ENCODE data around the gene SERAC1.

Gene SERAC1

DNA sequence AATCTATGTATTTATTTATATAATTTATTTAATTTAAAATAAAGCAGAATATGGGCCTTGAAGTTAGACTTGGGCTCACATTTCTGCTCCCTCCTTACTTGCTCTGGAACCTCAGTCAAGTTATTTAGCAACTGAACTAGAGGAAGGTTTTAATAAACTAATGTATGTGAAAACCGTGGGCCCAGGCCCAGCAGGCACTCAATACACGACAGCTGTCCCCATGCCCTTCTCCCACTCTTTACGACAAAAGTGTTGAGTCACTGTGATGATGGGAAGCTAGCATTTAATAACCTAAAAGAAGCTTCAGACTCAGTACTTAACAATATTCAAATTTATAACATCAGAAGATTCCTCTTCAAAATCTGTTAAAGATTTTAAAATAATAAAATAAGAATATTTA lies 46.7 kb downstream of the SERAC1 start:
- DNase-seq (ENCODE audit: low read depth) = no peak
- TF ChIP-seq, protein P1, sequence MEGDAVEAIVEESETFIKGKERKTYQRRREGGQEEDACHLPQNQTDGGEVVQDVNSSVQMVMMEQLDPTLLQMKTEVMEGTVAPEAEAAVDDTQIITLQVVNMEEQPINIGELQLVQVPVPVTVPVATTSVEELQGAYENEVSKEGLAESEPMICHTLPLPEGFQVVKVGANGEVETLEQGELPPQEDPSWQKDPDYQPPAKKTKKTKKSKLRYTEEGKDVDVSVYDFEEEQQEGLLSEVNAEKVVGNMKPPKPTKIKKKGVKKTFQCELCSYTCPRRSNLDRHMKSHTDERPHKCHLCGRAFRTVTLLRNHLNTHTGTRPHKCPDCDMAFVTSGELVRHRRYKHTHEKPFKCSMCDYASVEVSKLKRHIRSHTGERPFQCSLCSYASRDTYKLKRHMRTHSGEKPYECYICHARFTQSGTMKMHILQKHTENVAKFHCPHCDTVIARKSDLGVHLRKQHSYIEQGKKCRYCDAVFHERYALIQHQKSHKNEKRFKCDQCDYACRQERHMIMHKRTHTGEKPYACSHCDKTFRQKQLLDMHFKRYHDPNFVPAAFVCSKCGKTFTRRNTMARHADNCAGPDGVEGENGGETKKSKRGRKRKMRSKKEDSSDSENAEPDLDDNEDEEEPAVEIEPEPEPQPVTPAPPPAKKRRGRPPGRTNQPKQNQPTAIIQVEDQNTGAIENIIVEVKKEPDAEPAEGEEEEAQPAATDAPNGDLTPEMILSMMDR (conservative IDR thresholded peaks at IDR 0.05; ENCODE audit: low read length) = no peak

DNA sequence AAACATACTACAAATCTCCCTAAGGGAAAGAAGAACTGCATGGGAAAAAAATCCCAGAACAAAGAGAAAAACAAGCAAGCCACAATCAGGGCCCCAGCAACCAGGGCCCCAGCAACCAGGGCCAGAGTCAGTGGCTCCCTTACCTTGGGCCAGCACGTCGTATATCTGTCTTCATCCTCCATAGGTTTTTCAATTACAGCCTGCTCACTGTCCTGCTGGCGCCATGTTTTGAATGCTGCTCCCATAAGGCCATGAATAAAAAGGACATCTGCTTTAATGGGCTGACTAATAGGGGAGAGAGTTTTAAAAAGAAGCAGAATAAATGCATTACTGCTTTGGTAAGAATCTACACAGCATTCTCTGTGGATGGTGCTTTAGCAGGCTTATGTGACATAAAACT lies 49.2 kb downstream of the SERAC1 start:
- TF ChIP-seq, protein P1 (conservative IDR thresholded peaks at IDR 0.05; ENCODE audit: low read length) = no peak
- no peak for DNase-seq (ENCODE audit: low read depth)
- H3K4me3 ChIP-seq (ENCODE audit: low read length) = no peak overlapping the region

More for the DNA sequence above, 46.7 kb downstream of the SERAC1 start:
- no peak overlapping the region for H3K4me3 ChIP-seq (ENCODE audit: low read length)

DNA sequence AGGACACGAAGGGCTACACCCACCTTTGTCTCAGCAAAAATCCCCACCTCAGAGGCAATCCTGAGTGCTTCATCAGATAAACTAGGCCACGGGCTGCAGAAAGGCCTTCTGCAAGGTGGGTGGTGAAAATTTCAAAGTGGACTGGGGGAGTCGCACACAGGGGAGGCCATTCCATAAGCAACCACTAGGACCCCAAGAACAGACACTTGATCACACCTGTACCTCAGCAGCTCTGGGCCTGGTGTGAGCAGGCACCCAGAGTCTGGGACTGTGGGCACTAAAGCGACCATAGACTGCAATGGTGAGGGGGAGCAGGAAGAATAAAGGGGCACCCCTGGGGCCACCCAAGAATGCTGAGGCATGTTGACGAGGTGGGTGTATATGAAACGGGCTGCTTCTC lies 52.6 kb downstream of the SERAC1 start:
- TF ChIP-seq, protein P1 (conservative IDR thresholded peaks at IDR 0.05; ENCODE audit: low read length) = no peak
- DNase-seq (ENCODE audit: low read depth) = no peak
- no peak overlapping the region for H3K4me3 ChIP-seq (ENCODE audit: low read length)

DNA sequence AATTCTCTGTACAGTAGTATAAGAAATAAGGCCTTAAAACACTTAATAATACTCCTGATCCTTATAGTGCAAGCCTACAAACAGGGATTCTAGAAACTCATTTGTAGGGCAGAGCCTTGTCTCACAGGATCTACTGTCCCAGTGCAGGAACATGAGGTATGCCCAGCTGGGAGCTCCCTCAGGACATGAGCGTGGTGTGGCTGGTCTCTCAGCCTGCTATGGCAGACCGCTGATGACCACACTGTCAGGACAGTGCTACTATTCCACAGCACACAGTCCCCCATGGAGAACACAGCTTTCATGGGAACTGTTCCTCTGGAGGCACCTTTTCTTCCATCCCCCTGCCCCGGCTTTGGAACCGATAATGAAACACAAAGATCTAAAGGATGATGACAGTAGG lies 53.0 kb downstream of the SERAC1 start:
- TF ChIP-seq, protein P1 (conservative IDR thresholded peaks at IDR 0.05; ENCODE audit: low read length) = no peak
- no peak overlapping the region for H3K4me3 ChIP-seq (ENCODE audit: low read length)
- DNase-seq (ENCODE audit: low read depth) = no peak

DNA sequence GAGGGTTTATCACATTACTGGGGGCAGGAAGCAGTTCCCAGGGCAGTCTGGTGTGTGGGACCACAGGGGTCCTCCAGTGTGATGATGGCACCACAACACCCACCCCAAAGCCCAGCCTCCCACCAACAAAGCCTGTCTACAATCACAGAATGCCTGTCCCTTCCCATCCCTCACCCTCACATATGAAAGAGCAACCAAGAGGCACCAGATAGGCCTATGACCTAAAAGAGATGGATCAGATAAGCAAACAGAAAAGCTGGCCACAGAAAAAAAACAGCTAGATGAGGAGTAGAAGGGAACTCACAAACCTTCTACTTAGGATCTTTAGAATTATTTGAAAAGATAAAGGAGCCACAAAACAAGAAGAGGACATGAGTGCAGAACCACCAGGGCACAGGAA lies 54.3 kb downstream of the SERAC1 start:
- TF ChIP-seq, protein P1 (conservative IDR thresholded peaks at IDR 0.05; ENCODE audit: low read length) = no peak
- no peak for DNase-seq (ENCODE audit: low read depth)
- no peak overlapping the region for H3K4me3 ChIP-seq (ENCODE audit: low read length)

DNA sequence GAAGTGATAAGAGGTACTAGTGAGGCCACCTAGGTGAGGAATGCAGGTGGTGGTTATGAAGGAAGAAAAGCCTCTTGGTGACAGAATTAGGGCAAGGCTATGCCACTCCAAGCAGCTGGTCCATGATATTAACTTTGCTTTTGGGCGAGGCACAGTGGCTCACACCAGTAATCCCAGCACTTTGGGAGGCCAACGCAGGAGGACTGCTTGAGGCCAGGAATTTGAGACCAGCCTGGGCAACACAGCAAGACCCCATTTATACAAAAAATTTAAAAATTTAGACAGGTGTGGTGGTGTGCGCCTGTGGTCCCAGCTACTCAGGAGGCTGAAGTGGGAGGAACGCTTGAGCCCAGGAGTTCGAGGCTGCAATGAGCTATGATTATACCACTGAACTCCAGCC lies 56.1 kb downstream of the SERAC1 start:
- TF ChIP-seq, protein P1 (conservative IDR thresholded peaks at IDR 0.05; ENCODE audit: low read length) = no peak
- DNase-seq (ENCODE audit: low read depth) = no peak
- no peak overlapping the region for H3K4me3 ChIP-seq (ENCODE audit: low read length)

DNA sequence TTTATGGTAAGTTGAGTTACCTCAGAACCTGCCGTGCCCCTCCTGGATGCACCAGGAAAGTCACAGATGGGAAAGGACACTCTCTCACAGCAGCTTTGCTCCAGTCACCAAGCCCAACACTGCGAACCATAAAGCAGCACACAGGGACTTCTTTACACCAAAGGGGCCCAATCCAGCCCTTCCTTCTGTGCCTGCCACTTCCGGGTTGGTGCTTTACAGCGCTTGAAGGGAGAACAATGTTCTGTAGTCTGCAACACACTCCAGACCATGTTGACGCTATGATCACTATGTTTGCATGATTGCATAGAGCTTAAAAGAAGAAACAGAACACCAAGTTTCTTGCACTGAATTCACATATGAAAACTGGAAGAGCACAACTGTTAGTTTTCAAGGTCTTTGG lies 57.1 kb downstream of the SERAC1 start:
- no peak for DNase-seq (ENCODE audit: low read depth)
- H3K4me3 ChIP-seq (ENCODE audit: low read length) = no peak overlapping the region
- TF ChIP-seq, protein P1 (conservative IDR thresholded peaks at IDR 0.05; ENCODE audit: low read length) = no peak

Data from AG10803 (cell line).